Breast epithelium (tissue), 3 donors: ENCODE results near the gene BOLA1.

Experiments
- POLR2AphosphoS5 ChIP-seq, 3 donors: sonication (generic); formaldehyde crosslinking; IDR thresholded peaks; one replicate each; pipeline ENCODE4 v1.6.1; 2017; ENCODE audit warnings: antibody characterized with exemption in 3 of 3
- TF ChIP-seq, protein P1 (sequence below), 3 donors: fragments of 450-650 bp; IDR thresholded peaks; one replicate each; pipeline ENCODE4 v1.5.1; 2016 to 2017; ENCODE audit warnings: antibody characterized with exemption in 3 of 3, mild to moderate bottlenecking in 3 of 3, moderate library complexity in 3 of 3

DNA sequence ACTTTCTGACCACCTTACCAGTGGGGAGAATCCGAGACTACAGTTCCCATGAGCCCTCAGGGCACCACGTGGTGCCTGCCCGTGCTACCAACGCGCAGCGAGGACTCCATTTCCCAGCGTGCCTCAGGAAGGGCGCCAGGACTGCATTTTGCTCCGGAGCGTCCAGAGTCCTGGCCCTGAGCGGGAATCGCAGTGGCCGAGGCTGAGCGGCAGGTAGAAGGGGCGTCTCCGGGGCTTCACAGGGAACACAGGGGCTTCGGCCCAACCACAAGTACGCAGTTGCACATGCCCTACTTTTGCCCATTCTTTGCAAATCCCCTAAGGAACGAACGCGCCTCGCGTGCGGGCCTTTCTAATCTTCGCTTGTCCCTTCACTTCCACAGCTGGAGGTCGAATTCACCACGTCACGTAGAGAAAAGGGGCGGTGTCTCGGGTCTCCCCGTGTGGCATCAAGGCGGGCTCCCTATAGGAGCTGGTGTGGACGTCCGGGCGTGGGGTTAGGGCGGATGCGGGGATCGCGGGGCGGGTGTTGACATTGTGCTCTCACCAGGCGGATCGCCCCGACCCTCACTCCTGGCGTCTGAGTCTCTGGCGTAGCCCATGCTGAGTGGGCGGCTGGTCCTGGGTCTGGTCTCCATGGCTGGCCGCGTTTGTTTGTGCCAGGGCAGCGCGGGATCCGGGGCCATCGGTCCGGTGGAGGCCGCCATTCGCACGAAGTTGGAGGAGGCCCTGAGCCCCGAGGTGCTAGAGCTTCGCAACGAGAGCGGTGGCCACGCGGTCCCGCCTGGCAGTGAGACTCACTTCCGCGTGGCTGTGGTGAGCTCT lies at the start of gene BOLA1:
- TF ChIP-seq, protein P1, sequence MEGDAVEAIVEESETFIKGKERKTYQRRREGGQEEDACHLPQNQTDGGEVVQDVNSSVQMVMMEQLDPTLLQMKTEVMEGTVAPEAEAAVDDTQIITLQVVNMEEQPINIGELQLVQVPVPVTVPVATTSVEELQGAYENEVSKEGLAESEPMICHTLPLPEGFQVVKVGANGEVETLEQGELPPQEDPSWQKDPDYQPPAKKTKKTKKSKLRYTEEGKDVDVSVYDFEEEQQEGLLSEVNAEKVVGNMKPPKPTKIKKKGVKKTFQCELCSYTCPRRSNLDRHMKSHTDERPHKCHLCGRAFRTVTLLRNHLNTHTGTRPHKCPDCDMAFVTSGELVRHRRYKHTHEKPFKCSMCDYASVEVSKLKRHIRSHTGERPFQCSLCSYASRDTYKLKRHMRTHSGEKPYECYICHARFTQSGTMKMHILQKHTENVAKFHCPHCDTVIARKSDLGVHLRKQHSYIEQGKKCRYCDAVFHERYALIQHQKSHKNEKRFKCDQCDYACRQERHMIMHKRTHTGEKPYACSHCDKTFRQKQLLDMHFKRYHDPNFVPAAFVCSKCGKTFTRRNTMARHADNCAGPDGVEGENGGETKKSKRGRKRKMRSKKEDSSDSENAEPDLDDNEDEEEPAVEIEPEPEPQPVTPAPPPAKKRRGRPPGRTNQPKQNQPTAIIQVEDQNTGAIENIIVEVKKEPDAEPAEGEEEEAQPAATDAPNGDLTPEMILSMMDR (IDR thresholded peaks at IDR 0.05): no peak
- TF ChIP-seq POLR2AphosphoS5 (IDR thresholded peaks at IDR 0.05): peak; percentile 86 to 98 (median 94)
